Loucy (cell line): ENCODE data around the gene ERICH4.

ENCODE experiments used
- EZH2phosphoT487 ChIP-seq: fragments of 200-600 bp; IDR thresholded peaks from 2 replicates; pipeline ENCODE4 v1.6.1; 2018; ENCODE audit warnings: antibody characterized with exemption, mild to moderate bottlenecking, moderate library complexity, borderline replicate concordance
- TF ChIP-seq, protein P1 (sequence below): fragments of 200-600 bp; sonication (generic); conservative IDR thresholded peaks from 2 replicates; pipeline ENCODE4 v1.5.1; 2014; ENCODE audit warnings: mild to moderate bottlenecking, antibody characterized with exemption, low read length

DNA sequence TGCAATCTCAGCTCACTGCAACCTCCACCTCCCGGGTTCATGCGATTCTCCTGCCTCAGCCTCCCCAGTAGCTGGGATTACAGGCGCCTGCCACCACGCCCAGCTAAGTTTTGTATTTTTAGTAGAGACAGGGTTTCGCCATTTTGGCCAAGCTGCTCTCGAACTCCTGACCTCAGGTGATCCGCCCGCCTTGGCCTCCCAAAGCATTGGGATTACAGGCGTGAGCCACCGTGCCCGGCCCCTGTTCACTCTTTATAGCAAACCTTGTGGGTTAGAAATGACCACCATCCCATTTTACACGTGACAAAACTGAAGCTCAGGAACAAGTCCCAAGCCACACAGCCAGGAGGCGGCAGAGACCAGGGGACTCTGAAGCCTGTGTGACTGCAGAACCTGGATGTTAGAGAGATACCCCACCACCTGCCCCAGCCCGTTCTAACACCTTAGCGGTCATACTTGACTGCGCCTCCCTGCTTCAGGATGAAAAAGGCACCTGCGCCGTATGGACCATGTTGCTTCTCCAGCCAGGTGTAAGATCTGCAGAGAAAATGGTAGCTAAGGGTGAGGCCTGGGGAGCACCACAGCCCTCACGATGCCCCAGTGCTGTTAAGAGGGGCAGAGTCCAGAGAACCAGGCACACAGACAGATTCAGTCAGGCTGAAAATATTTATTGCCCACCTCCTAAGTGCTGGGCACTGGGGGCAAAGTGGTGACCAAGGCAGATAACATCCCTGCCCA, 6.9 kb upstream of the ERICH4 start:
- TF ChIP-seq, protein P1, sequence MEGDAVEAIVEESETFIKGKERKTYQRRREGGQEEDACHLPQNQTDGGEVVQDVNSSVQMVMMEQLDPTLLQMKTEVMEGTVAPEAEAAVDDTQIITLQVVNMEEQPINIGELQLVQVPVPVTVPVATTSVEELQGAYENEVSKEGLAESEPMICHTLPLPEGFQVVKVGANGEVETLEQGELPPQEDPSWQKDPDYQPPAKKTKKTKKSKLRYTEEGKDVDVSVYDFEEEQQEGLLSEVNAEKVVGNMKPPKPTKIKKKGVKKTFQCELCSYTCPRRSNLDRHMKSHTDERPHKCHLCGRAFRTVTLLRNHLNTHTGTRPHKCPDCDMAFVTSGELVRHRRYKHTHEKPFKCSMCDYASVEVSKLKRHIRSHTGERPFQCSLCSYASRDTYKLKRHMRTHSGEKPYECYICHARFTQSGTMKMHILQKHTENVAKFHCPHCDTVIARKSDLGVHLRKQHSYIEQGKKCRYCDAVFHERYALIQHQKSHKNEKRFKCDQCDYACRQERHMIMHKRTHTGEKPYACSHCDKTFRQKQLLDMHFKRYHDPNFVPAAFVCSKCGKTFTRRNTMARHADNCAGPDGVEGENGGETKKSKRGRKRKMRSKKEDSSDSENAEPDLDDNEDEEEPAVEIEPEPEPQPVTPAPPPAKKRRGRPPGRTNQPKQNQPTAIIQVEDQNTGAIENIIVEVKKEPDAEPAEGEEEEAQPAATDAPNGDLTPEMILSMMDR = no peak
- no peak for TF ChIP-seq EZH2phosphoT487
